NB4 (cell line): ENCODE results near the gene HYDIN.
"Not testable (repeated sequence)": the region's sequence is repeated elsewhere in the genome, so short reads cannot be mapped to it uniquely, and the experiment has no call there.

Experiments
- CTCF ChIP-seq: IDR thresholded peaks from one replicate; pipeline ENCODE4 v1.5.1; 2012; ENCODE audit warnings: low read depth, low read length
- POLR2A ChIP-seq: IDR thresholded peaks from 2 replicates; pipeline ENCODE4 v1.6.1; 2011; ENCODE audit warnings: mild to moderate bottlenecking; ENCODE audit not compliant: insufficient read length; ENCODE audit errors: extremely low read depth

GRCh38 chr16:70984675-70985074, 245.8 kb downstream of the HYDIN start:
- TF ChIP-seq POLR2A, CTCF: not testable (repeated sequence)
